Measurements from ENCODE around the gene LTB4R2. TPM values are rescaled to one million over a fixed set of nuclear protein-coding genes. Genes with fewer than 3 reads are reported as not detected.

LTB4R2 gene
- total and polyA plus RNA-seq, 4 donors: 1.4 to 3.6 (median 2.9) TPM

- peaks cover 85% of the 10 kb centered on the region for H3K27me3 ChIP-seq (ENCODE audit: control insufficient read depth, insufficient read depth, low read length)
- WGBS (ENCODE audit: insufficient coverage): 73% methylated on average over 7 of the region's 8 CpGs
- no peaks in the 10 kb centered on the region for H3K36me3 ChIP-seq (ENCODE audit: control insufficient read depth, insufficient read depth, low read length)
- peaks cover 43% of the 10 kb centered on the region for H3K4me1 ChIP-seq (ENCODE audit: control insufficient read depth, insufficient read depth, low read length)
- DNase-seq (ENCODE audit: low read depth in 4 of 6, low spot score in 6 of 6): no peak
- no peak overlapping the region for H3K27ac ChIP-seq (ENCODE audit: low read depth, low read length)
- no peaks in the 10 kb centered on the region for H3K9me3 ChIP-seq (ENCODE audit: control insufficient read depth, insufficient read depth, low read length)
- H3K4me3 ChIP-seq (ENCODE audit: low read depth, low read length): no peak overlapping the region
Measured at GRCh38 chr14:24337824-24338175, 27.9 kb downstream of the LTB4R2 start.

GRCh38 chr14:24338843-24339242 lies 28.9 kb downstream of the LTB4R2 start:
- peaks cover 77% of the 10 kb centered on the region for H3K27me3 ChIP-seq (ENCODE audit: control insufficient read depth, insufficient read depth, low read length)
- no peak overlapping the region for H3K27ac ChIP-seq (ENCODE audit: low read depth, low read length)
- H3K4me1 ChIP-seq (ENCODE audit: control insufficient read depth, insufficient read depth, low read length): peaks cover 33% of the 10 kb centered on the region
- no peaks in the 10 kb centered on the region for H3K36me3 ChIP-seq (ENCODE audit: control insufficient read depth, insufficient read depth, low read length)
- DNase-seq (ENCODE audit: low read depth in 4 of 6, low spot score in 6 of 6): no peak
- WGBS (ENCODE audit: insufficient coverage): 55% methylated on average over 14 of the region's 14 CpGs
- H3K9me3 ChIP-seq (ENCODE audit: control insufficient read depth, insufficient read depth, low read length): no peaks in the 10 kb centered on the region
- no peak overlapping the region for H3K4me3 ChIP-seq (ENCODE audit: low read depth, low read length)

DNA sequence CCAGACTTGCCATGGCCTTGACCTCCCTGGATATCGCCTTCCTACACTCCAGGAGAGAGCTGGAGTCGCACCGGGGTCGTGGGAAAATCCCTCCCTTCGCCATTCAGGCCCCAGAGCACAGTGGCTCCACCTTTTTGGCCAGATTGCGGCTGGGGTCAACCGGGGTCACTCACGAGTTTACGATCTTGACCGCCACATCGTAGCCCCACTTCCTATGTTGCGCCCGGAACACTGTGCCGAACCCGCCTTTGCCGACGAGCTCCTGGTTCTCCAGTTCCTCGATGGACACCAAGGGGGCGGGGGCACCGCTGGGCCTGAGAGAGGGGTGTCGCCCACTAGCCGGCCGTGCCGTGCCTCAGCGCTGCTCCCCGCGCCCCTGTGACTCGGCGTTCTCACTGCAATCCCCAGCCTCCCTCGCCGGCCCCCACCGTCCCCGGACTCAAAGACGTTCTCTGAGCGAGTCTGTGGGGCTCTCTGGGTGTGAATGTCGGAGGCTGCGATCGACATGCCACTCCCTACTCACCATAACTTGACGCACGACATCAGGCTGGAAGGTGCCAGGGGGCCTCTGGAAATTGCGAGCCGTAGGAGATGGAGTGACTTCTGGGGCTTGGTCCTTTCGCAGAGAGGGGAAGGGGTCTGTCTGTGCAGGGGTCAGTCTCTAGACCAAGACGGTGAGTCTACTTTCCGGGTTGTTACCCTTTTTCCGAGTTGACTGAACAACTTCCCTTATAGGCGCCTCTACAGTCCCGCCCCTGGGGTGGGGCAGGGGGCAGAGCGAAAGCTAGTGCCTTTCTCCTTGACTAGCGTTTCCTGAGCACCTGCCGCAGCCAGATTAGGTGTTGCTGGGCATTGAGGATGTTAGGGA lies 29.6 kb downstream of the LTB4R2 start, which contains the start of gene RIPK3:
Gene RIPK3 (minus strand): TSS at position 708 of the 868 bp plus-strand sequence. CDS start 165 bp downstream, at position 543.
- WGBS (ENCODE audit: insufficient coverage): 6% methylated on average over 36 of the region's 51 CpGs
- no peaks in the 10 kb centered on the region for H3K36me3 ChIP-seq (ENCODE audit: control insufficient read depth, insufficient read depth, low read length)
- no peak within 1 kb of the TSS for H3K27ac ChIP-seq (ENCODE audit: low read depth, low read length)
- DNase-seq (ENCODE audit: low read depth in 4 of 6, low spot score in 6 of 6): no peak
- H3K4me3 ChIP-seq (ENCODE audit: low read depth, low read length): peak within 1 kb of the TSS; percentile 22
- H3K4me1 ChIP-seq (ENCODE audit: control insufficient read depth, insufficient read depth, low read length): peaks cover 27% of the 10 kb centered on the region
- no peaks in the 10 kb centered on the region for H3K9me3 ChIP-seq (ENCODE audit: control insufficient read depth, insufficient read depth, low read length)
- H3K27me3 ChIP-seq (ENCODE audit: control insufficient read depth, insufficient read depth, low read length): peaks cover 71% of the 10 kb centered on the region

- Histone ChIP-seq H3K4me1 (ENCODE audit: control insufficient read depth, insufficient read depth, low read length) (peaks cover 17% of the 10 kb centered on the region), H3K27ac (ENCODE audit: low read depth, low read length) (no peak overlapping the region), H3K27me3 (ENCODE audit: control insufficient read depth, insufficient read depth, low read length) (peaks cover 62% of the 10 kb centered on the region), H3K4me3 (ENCODE audit: low read depth, low read length) (no peak overlapping the region), H3K36me3 (ENCODE audit: control insufficient read depth, insufficient read depth, low read length) (no peaks in the 10 kb centered on the region), H3K9me3 (ENCODE audit: control insufficient read depth, insufficient read depth, low read length) (no peaks in the 10 kb centered on the region)
- no CpG with 5 or more reads among the region's 1 CpG for WGBS (ENCODE audit: insufficient coverage)
- DNase-seq (ENCODE audit: low read depth in 4 of 6, low spot score in 6 of 6): no peak
Measured at GRCh38 chr14:24340606-24341005, 30.7 kb downstream of the LTB4R2 start.

DNA sequence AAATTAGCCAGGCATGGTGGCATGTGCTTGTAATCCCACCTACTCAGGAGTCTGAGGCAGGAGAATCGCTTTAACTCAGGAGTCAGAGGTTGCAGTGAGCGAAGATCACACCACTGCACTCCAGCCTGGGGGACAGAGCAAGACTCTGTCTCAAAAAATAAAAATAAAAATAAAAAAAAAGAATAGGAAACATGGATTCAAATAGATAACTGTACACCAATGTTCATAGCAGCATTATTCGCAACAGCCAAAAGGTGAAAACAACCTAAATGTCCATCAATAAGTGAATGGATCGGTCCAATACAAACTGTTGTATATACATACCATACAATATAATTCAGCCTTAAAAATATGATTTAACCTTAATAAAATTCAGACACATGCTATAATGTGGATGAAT lies 32.9 kb downstream of the LTB4R2 start:
- 73% methylated on average over 2 of the region's 4 CpGs for WGBS (ENCODE audit: insufficient coverage)
- Histone ChIP-seq H3K36me3 (ENCODE audit: control insufficient read depth, insufficient read depth, low read length) (no peaks in the 10 kb centered on the region), H3K27me3 (ENCODE audit: control insufficient read depth, insufficient read depth, low read length) (peaks cover 43% of the 10 kb centered on the region), H3K4me3 (ENCODE audit: low read depth, low read length) (no peak overlapping the region), H3K9me3 (ENCODE audit: control insufficient read depth, insufficient read depth, low read length) (no peaks in the 10 kb centered on the region), H3K4me1 (ENCODE audit: control insufficient read depth, insufficient read depth, low read length) (peaks cover 14% of the 10 kb centered on the region), H3K27ac (ENCODE audit: low read depth, low read length) (no peak overlapping the region)
- no peak for DNase-seq (ENCODE audit: low read depth in 4 of 6, low spot score in 6 of 6)

- Histone ChIP-seq H3K4me1 (ENCODE audit: control insufficient read depth, insufficient read depth, low read length) (peaks cover 10% of the 10 kb centered on the region), H3K27me3 (ENCODE audit: control insufficient read depth, insufficient read depth, low read length) (peaks cover 34% of the 10 kb centered on the region), H3K4me3 (ENCODE audit: low read depth, low read length) (no peak overlapping the region), H3K9me3 (ENCODE audit: control insufficient read depth, insufficient read depth, low read length) (no peaks in the 10 kb centered on the region), H3K27ac (ENCODE audit: low read depth, low read length) (no peak overlapping the region), H3K36me3 (ENCODE audit: control insufficient read depth, insufficient read depth, low read length) (no peaks in the 10 kb centered on the region)
- WGBS (ENCODE audit: insufficient coverage): 80% methylated on average over 2 of the region's 7 CpGs
- no peak for DNase-seq (ENCODE audit: low read depth in 4 of 6, low spot score in 6 of 6)
Measured at GRCh38 chr14:24343795-24344660, 34.1 kb downstream of the LTB4R2 start.

- peaks cover 26% of the 10 kb centered on the region for H3K27me3 ChIP-seq (ENCODE audit: control insufficient read depth, insufficient read depth, low read length)
- H3K36me3 ChIP-seq (ENCODE audit: control insufficient read depth, insufficient read depth, low read length): no peaks in the 10 kb centered on the region
- H3K27ac ChIP-seq (ENCODE audit: low read depth, low read length): no peak overlapping the region
- 33% methylated on average over 1 of the region's 1 CpG for WGBS (ENCODE audit: insufficient coverage)
- no peaks in the 10 kb centered on the region for H3K4me1 ChIP-seq (ENCODE audit: control insufficient read depth, insufficient read depth, low read length)
- no peak overlapping the region for H3K4me3 ChIP-seq (ENCODE audit: low read depth, low read length)
- H3K9me3 ChIP-seq (ENCODE audit: control insufficient read depth, insufficient read depth, low read length): no peaks in the 10 kb centered on the region
- DNase-seq (ENCODE audit: low read depth in 4 of 6, low spot score in 6 of 6): no peak
Measured at GRCh38 chr14:24347134-24347533, 37.2 kb downstream of the LTB4R2 start.

DNA sequence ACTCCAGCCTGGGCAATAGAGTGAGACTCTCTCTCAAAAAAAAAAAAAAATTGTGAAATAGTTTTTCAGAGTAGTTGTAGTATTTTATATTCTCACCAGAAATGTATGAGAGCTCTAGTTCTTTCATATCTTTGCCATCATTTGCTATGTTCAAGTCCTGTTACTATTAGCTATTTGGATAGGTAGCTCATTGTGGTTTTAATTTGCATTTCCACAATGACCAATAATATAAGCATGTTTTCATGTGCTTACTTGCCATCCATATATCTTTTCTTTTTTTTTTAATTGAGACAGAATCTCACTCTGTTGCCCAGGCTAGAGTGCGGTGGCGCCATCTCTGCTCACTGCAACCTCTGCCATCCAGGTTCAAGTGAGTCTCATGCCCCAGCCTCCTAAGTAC lies 38.2 kb downstream of the LTB4R2 start:
- H3K4me3 ChIP-seq (ENCODE audit: low read depth, low read length): no peak overlapping the region
- H3K4me1 ChIP-seq (ENCODE audit: control insufficient read depth, insufficient read depth, low read length): no peaks in the 10 kb centered on the region
- WGBS (ENCODE audit: insufficient coverage): 100% methylated on average over 2 of the region's 2 CpGs
- no peak overlapping the region for H3K27ac ChIP-seq (ENCODE audit: low read depth, low read length)
- peaks cover 30% of the 10 kb centered on the region for H3K27me3 ChIP-seq (ENCODE audit: control insufficient read depth, insufficient read depth, low read length)
- H3K36me3 ChIP-seq (ENCODE audit: control insufficient read depth, insufficient read depth, low read length): no peaks in the 10 kb centered on the region
- H3K9me3 ChIP-seq (ENCODE audit: control insufficient read depth, insufficient read depth, low read length): no peaks in the 10 kb centered on the region
- DNase-seq (ENCODE audit: low read depth in 4 of 6, low spot score in 6 of 6): no peak

DNA sequence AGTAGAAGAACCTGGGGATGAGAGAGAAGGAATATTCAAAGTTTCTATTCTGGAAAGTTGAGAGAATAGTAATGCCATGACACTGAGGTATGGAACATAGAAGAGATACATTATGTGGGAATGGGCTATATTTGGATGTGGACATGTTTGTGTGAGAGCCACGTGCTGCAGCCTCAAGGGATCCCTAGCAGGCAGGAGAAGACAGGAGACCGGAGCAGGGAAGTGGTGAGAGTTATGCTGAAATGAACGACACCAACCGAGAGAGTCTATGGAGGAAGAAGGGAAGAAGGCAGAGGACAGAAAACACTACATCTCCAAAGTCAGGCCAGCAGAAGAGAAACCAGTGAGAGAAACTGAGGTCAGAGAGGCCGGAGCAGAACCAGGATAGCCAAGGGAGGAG lies 39.8 kb downstream of the LTB4R2 start:
- no peak for DNase-seq (ENCODE audit: low read depth in 4 of 6, low spot score in 6 of 6)
- no peaks in the 10 kb centered on the region for H3K9me3 ChIP-seq (ENCODE audit: control insufficient read depth, insufficient read depth, low read length)
- no peaks in the 10 kb centered on the region for H3K4me1 ChIP-seq (ENCODE audit: control insufficient read depth, insufficient read depth, low read length)
- H3K36me3 ChIP-seq (ENCODE audit: control insufficient read depth, insufficient read depth, low read length): no peaks in the 10 kb centered on the region
- 71% methylated on average over 3 of the region's 5 CpGs for WGBS (ENCODE audit: insufficient coverage)
- peaks cover 28% of the 10 kb centered on the region for H3K27me3 ChIP-seq (ENCODE audit: control insufficient read depth, insufficient read depth, low read length)
- H3K27ac ChIP-seq (ENCODE audit: low read depth, low read length): no peak overlapping the region
- no peak overlapping the region for H3K4me3 ChIP-seq (ENCODE audit: low read depth, low read length)
